Measurements from ENCODE around the gene TRPV2. TPM values are rescaled to one million over a fixed set of nuclear protein-coding genes. Genes with fewer than 3 reads are reported as not detected.

Gene TRPV2
- total and polyA plus RNA-seq, 7 donors = 1.6 to 10.3 (median 3.9) TPM

GRCh38 chr17:16463358-16464302 lies 48.3 kb downstream of the TRPV2 start:
- Histone ChIP-seq H3K27ac (no peak overlapping the region), H3K27me3 (ENCODE audit: insufficient read depth in 3 of 3, low read length in 2 of 3) (no peaks in the 10 kb centered on the region), H3K9me3 (no peaks in the 10 kb centered on the region), H3K4me1 (no peaks in the 10 kb centered on the region), H3K36me3 (ENCODE audit: insufficient read depth in 1 of 2, low read depth in 1 of 2) (no peaks in the 10 kb centered on the region), H3K4me3 (no peak overlapping the region)
- 49 to 67% (median 61%) methylated on average over 13 of the region's 13 CpGs for WGBS, 3 donors
- intact Hi-C loops (cut with DNase I) = no loop called here
- DNase-seq (peak in 1 of 2 donors; percentile 47), ATAC-seq (peak; percentile 40 to 54 (median 48))
- TF ChIP-seq CTCF (IDR thresholded peaks at IDR 0.05) = no peak

- no peaks in the 10 kb centered on the region for H3K4me1 ChIP-seq
- no peaks in the 10 kb centered on the region for H3K36me3 ChIP-seq (ENCODE audit: insufficient read depth in 1 of 2, low read depth in 1 of 2)
- no peaks in the 10 kb centered on the region for H3K27me3 ChIP-seq (ENCODE audit: insufficient read depth in 3 of 3, low read length in 2 of 3)
- no peak overlapping the region for H3K27ac ChIP-seq
- intact Hi-C loops (cut with DNase I) = no loop called here
- no peak overlapping the region for H3K4me3 ChIP-seq
- ATAC-seq (no peak), DNase-seq (no peak)
- no peak for TF ChIP-seq CTCF (IDR thresholded peaks at IDR 0.05)
- no peaks in the 10 kb centered on the region for H3K9me3 ChIP-seq
- WGBS, 3 donors = 78 to 82% (median 79%) methylated on average over 12 of the region's 12 CpGs
Observed at GRCh38 chr17:16464303-16465051, 49.1 kb downstream of the TRPV2 start.

GRCh38 chr17:16465052-16465312 lies 49.6 kb downstream of the TRPV2 start:
- TF ChIP-seq CTCF (IDR thresholded peaks at IDR 0.05) = no peak
- no peak for DNase-seq
- Histone ChIP-seq H3K4me1 (peaks cover 4% of the 10 kb centered on the region), H3K9me3 (no peaks in the 10 kb centered on the region), H3K27me3 (ENCODE audit: insufficient read depth in 3 of 3, low read length in 2 of 3) (no peaks in the 10 kb centered on the region), H3K36me3 (ENCODE audit: insufficient read depth in 1 of 2, low read depth in 1 of 2) (no peaks in the 10 kb centered on the region), H3K4me3 (no peak overlapping the region), H3K27ac (no peak overlapping the region)
- WGBS, 3 donors = 73 to 84% (median 76%) methylated on average over 3 of the region's 3 CpGs
- no peak for ATAC-seq
- intact Hi-C loops (cut with DNase I) = no loop called here

GRCh38 chr17:16465861-16466338 lies 50.5 kb downstream of the TRPV2 start:
- Histone ChIP-seq H3K27ac (no peak overlapping the region), H3K4me1 (peaks cover 12% of the 10 kb centered on the region), H3K4me3 (no peak overlapping the region), H3K9me3 (no peaks in the 10 kb centered on the region), H3K27me3 (ENCODE audit: insufficient read depth in 3 of 3, low read length in 2 of 3) (peaks cover 0 to 2% (median 0%) of the 10 kb centered on the region in 3 donors), H3K36me3 (ENCODE audit: insufficient read depth in 1 of 2, low read depth in 1 of 2) (no peaks in the 10 kb centered on the region)
- 51 to 88% (median 68%) methylated on average over 4 of the region's 4 CpGs for WGBS, 3 donors
- no peak for TF ChIP-seq CTCF (IDR thresholded peaks at IDR 0.05)
- peak in 2 of 4 donors; percentile 24 to 25 for ATAC-seq
- peak in 1 of 2 donors; percentile 50 for DNase-seq
- intact Hi-C loops (cut with DNase I) = no loop called here
